OCI-LY7 (cell line): ENCODE measurements around the gene SIPA1L3.

Experiments used
- EZH2phosphoT487 ChIP-seq: fragments of 200-600 bp; sonication (generic); IDR thresholded peaks from 2 replicates; pipeline ENCODE4 v1.6.1; 2018; ENCODE audit warnings: low read depth, borderline replicate concordance, mild to moderate bottlenecking, mixed run types, antibody characterized with exemption, low read length, moderate library complexity, mixed read lengths
- TF ChIP-seq, protein P1 (sequence below): fragments of 200-600 bp; sonication (generic); conservative IDR thresholded peaks from 2 replicates; pipeline ENCODE4 v1.5.1; 2014; ENCODE audit warnings: mild to moderate bottlenecking, antibody characterized with exemption, low read length, moderate library complexity, mixed read lengths

DNA sequence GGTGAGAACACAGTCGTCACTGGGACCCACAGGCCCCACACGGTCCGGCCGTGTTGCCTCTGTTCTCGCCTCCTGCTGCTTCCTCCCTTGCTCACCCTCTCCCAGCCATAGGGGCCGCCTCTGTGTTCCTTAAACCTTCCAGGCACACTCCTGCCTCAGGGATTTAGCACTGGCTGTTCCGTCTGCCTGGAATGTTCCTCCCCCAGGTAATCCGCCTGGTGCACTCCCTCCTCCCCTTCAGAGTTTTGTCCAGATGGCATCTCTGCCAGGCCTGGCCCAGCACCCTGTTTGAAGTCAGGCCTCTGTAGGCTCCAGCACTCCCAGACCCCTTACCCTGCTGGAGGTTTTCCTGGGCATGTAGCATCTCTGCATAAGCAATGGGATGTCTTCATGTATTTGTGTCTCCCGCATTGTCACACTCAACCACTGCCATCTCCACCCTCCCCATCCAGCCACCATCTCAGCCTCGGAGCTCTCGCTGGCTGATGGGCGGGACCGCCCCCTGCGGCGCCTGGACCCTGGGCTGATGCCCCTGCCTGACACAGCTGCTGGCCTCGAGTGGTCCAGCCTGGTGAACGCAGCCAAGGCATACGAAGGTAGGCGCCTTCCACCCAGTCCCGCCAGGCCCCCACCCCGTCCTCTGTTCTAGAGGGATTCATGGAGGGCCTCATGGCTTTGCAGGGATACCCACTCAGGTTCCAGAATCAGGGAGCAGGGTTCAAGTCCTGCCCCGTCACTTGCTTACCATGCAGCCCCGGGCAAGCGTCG, 291.1 kb downstream of the SIPA1L3 start:
- TF ChIP-seq, protein P1, sequence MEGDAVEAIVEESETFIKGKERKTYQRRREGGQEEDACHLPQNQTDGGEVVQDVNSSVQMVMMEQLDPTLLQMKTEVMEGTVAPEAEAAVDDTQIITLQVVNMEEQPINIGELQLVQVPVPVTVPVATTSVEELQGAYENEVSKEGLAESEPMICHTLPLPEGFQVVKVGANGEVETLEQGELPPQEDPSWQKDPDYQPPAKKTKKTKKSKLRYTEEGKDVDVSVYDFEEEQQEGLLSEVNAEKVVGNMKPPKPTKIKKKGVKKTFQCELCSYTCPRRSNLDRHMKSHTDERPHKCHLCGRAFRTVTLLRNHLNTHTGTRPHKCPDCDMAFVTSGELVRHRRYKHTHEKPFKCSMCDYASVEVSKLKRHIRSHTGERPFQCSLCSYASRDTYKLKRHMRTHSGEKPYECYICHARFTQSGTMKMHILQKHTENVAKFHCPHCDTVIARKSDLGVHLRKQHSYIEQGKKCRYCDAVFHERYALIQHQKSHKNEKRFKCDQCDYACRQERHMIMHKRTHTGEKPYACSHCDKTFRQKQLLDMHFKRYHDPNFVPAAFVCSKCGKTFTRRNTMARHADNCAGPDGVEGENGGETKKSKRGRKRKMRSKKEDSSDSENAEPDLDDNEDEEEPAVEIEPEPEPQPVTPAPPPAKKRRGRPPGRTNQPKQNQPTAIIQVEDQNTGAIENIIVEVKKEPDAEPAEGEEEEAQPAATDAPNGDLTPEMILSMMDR, result no peak
- no peak for TF ChIP-seq EZH2phosphoT487
